ENCODE measurements around the gene CLCN6.

CLCN6 gene

GRCh38 chr1:11761285-11761684 lies 44.7 kb upstream of the CLCN6 start:
- TF ChIP-seq REST (IDR thresholded peaks at IDR 0.05; ENCODE audit: low read depth) (no peak), NFIC (IDR thresholded peaks at IDR 0.05) (no peak), USF1 (IDR thresholded peaks at IDR 0.05) (no peak), FOXM1 (IDR thresholded peaks at IDR 0.05; ENCODE audit: borderline replicate concordance, low read depth) (no peak), EP300 (IDR thresholded peaks at IDR 0.05; ENCODE audit: borderline replicate concordance) (no peak), TCF12 (IDR thresholded peaks at IDR 0.05; ENCODE audit: low read depth) (no peak), TEAD4 (IDR thresholded peaks at IDR 0.05) (no peak), RAD21 (IDR thresholded peaks at IDR 0.05; ENCODE audit: low read depth) (no peak), CREB1 (IDR thresholded peaks at IDR 0.05; ENCODE audit: low read depth) (no peak), ZBTB7A (IDR thresholded peaks at IDR 0.05; ENCODE audit: low read depth) (no peak), MAX (IDR thresholded peaks at IDR 0.05) (no peak), TAF1 (IDR thresholded peaks at IDR 0.05; ENCODE audit: low read depth) (no peak), YY1 (IDR thresholded peaks at IDR 0.05; ENCODE audit: low read depth) (no peak), CEBPB (IDR thresholded peaks at IDR 0.05) (no peak)

- peak; percentile 77 for TF ChIP-seq USF1 (IDR thresholded peaks at IDR 0.05)
- no peak for TF ChIP-seq CREB1 (IDR thresholded peaks at IDR 0.05; ENCODE audit: low read depth)
- no peak for TF ChIP-seq YY1 (IDR thresholded peaks at IDR 0.05; ENCODE audit: low read depth)
- TF ChIP-seq MAX (IDR thresholded peaks at IDR 0.05) = peak; percentile 97
These were observed 44.0 kb upstream of the CLCN6 start, which contains the start of gene C1orf167 for GRCh38 chr1:11761988-11762406. Gene C1orf167 (plus strand): TSS chr1:11762193. CDS start chr1:11764401, 2,208 bp downstream.

- TF ChIP-seq MAX (IDR thresholded peaks at IDR 0.05) = no peak
- no peak for TF ChIP-seq TEAD4 (IDR thresholded peaks at IDR 0.05)
- no peak for TF ChIP-seq FOXM1 (IDR thresholded peaks at IDR 0.05; ENCODE audit: borderline replicate concordance, low read depth)
- no peak for TF ChIP-seq RAD21 (IDR thresholded peaks at IDR 0.05; ENCODE audit: low read depth)
- no peak for TF ChIP-seq USF1 (IDR thresholded peaks at IDR 0.05)
These were observed 41.9 kb upstream of the CLCN6 start for GRCh38 chr1:11764115-11764514.

- no peak for TF ChIP-seq EGR1 (IDR thresholded peaks at IDR 0.05)
- TF ChIP-seq EP300 (IDR thresholded peaks at IDR 0.05; ENCODE audit: borderline replicate concordance) = no peak
- TF ChIP-seq TAF1 (IDR thresholded peaks at IDR 0.05; ENCODE audit: low read depth) = no peak
- TF ChIP-seq YY1 (IDR thresholded peaks at IDR 0.05; ENCODE audit: low read depth) = no peak
- no peak for TF ChIP-seq NFIC (IDR thresholded peaks at IDR 0.05)
- no peak for TF ChIP-seq TCF12 (IDR thresholded peaks at IDR 0.05; ENCODE audit: low read depth)
- no peak for TF ChIP-seq ZBTB7A (IDR thresholded peaks at IDR 0.05; ENCODE audit: low read depth)
These were observed 41.5 kb upstream of the CLCN6 start for GRCh38 chr1:11764519-11764918.

- no peak for TF ChIP-seq YY1 (IDR thresholded peaks at IDR 0.05; ENCODE audit: low read depth)
- TF ChIP-seq EGR1 (IDR thresholded peaks at IDR 0.05) = no peak
- TF ChIP-seq TCF12 (IDR thresholded peaks at IDR 0.05; ENCODE audit: low read depth) = no peak
- TF ChIP-seq NFIC (IDR thresholded peaks at IDR 0.05) = no peak
- TF ChIP-seq TEAD4 (IDR thresholded peaks at IDR 0.05) = no peak
- TF ChIP-seq ZBTB7A (IDR thresholded peaks at IDR 0.05; ENCODE audit: low read depth) = no peak
- no peak for TF ChIP-seq USF1 (IDR thresholded peaks at IDR 0.05)
- TF ChIP-seq MAX (IDR thresholded peaks at IDR 0.05) = no peak
- TF ChIP-seq CREB1 (IDR thresholded peaks at IDR 0.05; ENCODE audit: low read depth) = no peak
- TF ChIP-seq TAF1 (IDR thresholded peaks at IDR 0.05; ENCODE audit: low read depth) = no peak
- TF ChIP-seq EP300 (IDR thresholded peaks at IDR 0.05; ENCODE audit: borderline replicate concordance) = no peak
- TF ChIP-seq CEBPB (IDR thresholded peaks at IDR 0.05) = no peak
- TF ChIP-seq REST (IDR thresholded peaks at IDR 0.05; ENCODE audit: low read depth) = no peak
- no peak for TF ChIP-seq RAD21 (IDR thresholded peaks at IDR 0.05; ENCODE audit: low read depth)
- TF ChIP-seq FOXM1 (IDR thresholded peaks at IDR 0.05; ENCODE audit: borderline replicate concordance, low read depth) = no peak
These were observed 40.1 kb upstream of the CLCN6 start for GRCh38 chr1:11765661-11766428.

Data from Ishikawa (cell line).